NOMO-1 treated with DMSO at 0.1 percent for 48 hours (cell line): ENCODE measurements around the gene ZNF414.

Experiments
- DNase-seq: peaks from one replicate; lab custom pipeline; 2025; ENCODE audit not compliant: unreplicated experiment; lab: John Stamatoyannopoulos, UW

Gene ZNF414

DNA sequence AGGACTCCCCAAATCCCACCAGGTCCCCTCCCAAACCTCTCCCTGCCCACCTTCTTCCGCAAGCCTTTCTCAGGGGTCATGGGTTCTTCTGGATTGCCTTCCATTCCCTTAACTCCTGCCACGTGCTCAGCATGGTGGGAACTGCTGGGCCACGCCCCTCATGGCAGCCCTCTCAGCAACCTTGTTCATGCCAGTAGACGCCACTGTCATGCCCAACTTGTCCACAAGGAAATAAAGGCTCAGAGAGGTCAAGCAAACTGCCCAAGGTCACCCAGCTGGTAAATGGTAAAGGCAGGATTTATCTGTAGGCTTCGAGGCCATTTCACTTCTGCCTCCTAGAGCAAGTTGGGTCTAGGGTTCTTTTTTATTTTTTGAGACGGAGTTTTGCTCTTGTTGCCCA is 22.4 kb downstream of the ZNF414 start:
- DNase-seq = no peak

DNA sequence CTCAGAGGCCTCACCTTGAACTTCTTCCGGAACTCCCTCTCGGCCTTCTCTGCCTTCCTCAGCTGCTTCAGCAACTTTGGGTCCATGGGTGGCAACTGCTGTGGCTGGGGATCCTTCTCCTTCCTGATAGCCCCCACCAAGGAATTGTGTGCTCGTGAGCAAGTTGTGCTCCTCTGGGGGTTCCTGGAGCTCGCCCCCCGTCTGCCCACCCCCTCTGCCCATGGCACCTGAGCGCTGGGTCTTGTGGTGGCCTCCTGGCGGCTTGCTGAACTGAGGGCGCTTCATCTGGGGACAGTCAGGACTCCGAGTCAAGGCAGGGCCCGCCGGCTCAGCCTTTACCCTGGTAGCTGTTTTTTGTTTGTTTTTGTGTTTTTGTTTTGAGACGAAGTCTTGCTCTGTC is 23.1 kb downstream of the ZNF414 start:
- DNase-seq = no peak

DNA sequence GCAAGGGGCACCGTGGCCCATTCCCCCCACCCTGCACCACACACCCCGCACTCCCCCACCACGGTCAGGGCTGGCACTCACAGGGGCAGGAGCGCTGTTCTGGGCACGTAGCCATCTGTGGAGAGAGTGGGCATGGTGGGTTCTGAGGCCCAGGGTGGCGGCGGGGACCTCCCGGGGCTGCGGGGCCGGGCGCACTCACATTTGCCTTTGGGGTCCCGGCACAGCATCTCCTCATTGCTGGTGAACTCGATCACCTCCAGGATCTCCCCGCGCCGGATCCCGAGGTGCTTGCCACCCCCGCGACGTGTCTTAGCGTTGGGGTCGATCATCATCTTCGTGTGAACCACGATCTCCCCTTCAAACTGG is 23.6 kb downstream of the ZNF414 start:
- DNase-seq = no peak

DNA sequence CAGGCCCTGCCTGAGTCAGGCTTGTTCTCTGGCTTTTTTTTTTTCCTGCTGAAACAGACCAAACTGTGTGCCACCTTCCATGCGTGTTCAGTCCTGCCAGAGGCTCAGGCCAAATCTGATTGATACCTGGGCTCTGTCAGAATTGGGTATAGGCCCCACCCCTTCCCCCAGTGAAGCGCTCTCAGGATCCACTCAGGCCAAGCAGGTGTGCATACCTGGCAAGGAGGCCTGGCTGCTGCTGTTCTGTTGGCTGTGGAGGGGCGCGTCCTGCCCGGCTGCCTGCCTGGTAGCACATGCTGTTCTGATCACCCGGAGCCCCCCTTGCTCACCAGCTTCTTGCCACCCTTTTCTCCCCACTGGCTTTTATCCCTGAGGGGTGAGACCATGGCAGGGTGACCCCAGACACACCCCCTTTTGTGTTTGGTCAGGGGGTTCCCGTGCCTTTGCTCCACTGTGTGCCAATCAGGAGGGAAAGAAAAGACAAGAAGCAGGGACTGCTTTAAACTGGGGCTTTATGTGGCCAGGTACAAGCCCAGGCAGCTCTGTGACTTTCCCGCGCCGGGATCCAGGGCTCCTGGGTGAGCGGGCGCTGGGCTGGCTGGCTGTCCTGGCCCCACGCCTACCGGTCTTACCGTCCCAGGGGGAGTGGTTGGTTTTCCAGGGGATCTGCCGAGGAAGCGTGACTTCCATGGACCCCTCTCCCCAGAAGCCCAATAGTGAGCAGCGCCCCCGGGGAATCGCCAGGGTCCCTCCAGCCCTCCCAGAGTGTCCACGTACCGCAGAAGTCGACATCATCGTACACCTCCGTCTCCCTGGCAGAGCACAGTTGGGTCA is 24.2 kb downstream of the ZNF414 start:
- no peak for DNase-seq

DNA sequence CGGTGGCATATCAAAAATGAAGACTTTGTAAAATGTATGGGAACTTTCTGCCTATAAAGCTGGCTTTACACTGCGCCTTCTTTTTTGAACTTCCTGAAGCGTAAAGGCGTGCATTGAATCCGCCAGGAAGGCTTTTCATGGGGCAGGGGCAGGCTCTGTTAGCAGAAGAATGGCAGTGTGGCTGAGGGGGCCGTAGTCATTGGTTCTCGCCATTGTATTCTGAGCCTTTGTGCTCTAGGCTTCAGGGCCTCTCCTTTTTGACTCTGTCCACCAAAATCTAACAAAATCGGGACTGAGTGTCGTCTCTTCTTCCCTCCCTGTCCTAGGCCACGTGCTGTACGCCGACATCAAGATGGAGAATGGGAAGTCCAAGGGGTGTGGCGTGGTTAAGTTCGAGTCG is 25.6 kb downstream of the ZNF414 start:
- no peak for DNase-seq

DNA sequence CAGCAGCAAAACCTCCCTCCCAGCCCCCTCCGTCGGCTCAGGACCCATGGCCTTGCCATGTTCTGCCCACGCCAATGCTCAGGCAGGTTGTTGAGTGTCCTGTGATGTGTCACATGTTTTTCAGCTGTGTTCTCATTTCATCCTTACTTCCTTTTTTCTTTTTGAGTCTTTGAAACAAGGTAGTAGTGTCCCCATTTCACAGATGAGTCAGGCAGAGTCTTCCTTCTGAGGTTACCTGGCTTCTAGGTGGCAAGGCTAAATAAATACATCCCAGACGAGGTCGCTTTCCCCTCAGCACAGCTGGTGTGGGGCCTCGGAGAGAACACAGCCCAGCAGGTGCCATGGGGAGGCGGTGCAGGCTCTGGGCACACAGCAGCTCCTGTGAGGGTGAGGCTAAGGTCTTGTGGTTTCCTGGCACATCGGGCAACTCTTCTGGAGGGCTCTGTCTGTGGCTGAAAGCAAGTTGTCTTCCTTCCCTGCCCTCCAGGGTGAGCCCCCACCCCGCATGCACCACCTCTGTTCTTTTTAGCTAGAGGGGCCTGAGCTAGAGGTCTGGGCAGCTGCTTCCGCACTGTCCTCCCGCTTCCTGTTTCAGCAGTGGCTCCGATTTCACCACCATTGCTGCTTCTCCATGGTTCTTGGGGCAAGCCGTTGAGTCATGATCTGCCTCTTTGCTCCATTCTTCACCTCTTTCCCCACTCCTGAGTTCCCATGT is 26.7 kb downstream of the ZNF414 start:
- peak; percentile 97 for DNase-seq

DNA sequence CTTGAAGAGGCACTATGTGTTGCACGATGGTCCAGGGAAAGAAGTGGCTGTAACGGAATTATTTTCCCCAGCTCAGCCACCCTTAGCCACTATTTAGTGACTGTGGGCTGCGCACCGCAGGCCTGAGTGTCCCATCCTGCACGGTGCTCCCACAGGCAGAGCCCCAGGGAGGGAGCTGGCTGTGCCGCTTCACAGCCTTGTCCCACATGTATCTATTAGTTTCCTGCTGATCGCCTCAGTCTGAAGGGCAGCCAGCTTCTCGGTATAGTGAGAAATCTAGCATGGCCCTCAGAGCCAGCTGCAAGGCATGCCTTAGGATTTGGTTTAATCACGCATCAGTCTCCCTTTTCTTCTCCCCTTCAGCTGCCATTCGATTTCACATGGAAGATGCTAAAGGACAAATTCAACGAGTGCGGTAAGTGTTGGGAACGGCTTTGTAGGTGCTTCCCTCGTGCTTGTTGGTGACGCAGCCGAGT is 27.3 kb downstream of the ZNF414 start:
- DNase-seq = no peak

DNA sequence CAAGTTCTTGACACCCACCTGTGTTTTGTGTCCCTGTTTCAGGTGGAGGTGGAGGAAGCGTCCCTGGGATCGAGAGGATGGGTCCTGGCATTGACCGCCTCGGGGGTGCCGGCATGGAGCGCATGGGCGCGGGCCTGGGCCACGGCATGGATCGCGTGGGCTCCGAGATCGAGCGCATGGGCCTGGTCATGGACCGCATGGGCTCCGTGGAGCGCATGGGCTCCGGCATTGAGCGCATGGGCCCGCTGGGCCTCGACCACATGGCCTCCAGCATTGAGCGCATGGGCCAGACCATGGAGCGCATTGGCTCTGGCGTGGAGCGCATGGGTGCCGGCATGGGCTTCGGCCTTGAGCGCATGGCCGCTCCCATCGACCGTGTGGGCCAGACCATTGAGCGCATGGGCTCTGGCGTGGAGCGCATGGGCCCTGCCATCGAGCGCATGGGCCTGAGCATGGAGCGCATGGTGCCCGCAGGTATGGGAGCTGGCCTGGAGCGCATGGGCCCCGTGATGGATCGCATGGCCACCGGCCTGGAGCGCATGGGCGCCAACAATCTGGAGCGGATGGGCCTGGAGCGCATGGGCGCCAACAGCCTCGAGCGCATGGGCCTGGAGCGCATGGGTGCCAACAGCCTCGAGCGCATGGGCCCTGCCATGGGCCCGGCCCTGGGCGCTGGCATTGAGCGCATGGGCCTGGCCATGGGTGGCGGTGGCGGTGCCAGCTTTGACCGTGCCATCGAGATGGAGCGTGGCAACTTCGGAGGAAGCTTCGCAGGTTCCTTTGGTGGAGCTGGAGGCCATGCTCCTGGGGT is 28.2 kb downstream of the ZNF414 start:
- DNase-seq = no peak

DNA sequence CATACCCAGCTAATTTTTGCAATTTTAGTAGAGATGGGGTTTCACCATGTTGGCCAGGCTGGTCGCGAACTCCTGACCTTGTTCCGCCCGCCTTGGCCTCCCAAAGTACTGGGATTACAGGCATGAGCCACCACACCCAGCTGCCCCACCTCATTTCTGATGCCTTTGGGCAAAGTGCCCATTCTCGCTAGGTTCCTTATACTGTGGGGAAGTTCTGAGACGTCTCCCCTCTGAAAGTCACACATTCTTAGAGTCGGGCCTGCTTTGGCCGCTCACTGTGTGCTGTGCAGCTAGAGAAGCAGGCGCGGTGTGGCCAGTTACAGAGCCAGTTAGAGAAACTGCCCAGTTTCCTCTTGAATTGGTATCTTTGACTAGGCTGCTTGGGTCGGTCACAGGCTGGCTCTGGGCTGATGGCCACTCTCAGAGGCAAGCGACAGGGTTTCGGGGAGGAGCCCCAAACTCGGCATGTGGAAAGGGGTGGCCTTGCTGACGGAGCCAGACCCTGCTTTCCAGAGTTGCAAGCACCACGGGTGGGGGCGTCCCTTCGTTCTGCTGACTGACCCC is 29.6 kb downstream of the ZNF414 start:
- no peak for DNase-seq

DNA sequence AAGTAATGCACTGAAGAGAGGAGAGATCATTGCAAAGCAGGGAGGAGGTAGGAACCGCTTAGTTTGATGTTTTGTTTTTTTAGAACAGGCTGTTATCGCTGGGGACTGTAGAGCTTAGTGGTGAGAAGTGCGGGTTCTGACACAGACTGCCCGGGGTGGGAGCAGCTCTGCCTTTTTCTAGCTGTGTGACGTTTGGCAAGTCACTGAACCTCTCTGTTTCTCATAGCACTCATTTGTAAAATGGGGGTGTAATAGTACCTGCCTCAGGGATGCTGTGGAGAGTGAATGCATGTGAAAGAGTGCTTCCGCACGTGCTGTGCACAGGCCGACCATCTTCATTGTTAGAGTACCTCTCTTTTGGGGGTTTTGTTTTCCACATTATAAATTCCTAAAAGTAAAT is 30.8 kb downstream of the ZNF414 start:
- no peak for DNase-seq

DNA sequence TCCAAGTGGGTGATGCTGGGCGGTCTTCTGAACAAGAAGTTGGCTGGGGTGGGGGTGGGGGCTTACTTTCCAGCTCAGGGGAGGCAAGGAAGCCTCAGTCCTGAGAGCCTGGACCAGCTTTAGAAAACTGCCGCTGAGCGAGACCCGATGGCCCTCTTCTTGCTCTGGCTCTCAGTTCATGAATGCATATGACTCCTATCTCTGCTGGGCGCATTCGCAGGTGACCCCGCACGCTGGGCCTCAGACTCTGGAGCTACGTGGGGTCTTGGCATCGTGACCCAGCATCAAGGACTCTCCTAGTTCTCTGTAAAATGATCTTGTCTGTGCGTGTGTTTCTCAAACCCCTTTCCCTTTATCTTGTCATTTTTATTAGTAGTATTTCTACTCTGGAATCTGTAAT is 31.3 kb downstream of the ZNF414 start:
- no peak for DNase-seq

DNA sequence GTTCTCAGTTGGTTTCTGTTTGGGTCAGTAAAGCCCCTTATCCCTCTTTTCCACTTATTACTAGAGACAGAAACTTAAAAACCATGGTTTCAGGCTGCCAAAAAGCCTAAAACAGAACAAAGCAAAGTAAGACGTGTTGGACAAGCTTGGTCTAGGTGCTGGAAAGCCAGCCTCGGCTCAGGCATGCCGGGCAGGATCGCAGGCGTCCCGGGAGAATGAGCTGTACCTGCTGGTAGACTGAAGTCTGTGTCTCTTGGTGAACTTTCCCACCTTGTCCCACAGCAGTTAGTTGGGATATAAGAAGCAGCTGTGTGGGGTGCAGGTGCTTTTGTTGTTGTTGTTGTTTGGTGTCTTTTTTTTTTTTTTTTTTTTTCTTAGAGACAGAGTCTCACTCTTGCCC is 32.4 kb downstream of the ZNF414 start:
- no peak for DNase-seq

DNA sequence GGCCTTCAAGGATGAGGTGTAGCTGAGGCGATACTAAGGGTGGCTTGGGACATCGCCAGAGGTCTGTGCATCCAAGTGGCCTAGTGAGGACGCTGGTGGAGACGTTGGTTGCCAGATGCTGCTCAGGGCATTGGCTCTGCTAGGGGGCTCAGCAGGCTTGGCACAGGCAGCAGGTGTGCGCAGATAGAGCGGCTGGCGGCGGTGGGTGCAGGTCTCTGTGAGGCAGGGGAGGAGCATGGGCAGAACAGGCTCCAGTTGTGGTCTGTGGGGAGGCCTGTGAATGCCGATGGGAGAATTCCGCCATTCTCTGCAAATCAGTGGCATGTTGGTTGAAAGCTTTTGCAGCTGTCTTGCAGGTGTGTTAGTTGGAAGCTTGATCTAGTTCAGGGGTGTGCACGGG is 32.8 kb downstream of the ZNF414 start:
- no peak for DNase-seq

DNA sequence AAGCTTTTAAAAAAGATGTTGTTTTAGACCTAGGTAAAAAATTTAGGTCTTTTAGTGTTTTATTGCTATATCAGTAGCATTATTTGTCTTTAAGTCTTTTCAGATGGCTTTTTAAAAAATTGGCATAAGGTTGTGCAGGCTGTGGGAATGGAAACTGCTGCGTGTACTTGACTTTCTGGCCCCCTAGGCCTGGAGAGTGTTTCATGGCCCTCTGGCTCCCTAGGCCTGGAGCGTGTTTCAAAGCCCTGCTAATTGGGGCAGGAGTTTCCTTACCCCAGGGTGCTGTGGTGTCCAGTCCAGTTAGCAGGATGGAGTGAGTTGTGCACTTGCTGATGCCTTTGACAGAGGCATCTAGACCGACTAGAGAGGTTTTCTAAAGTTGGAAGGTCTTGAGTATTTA is 35.4 kb downstream of the ZNF414 start:
- DNase-seq = no peak

DNA sequence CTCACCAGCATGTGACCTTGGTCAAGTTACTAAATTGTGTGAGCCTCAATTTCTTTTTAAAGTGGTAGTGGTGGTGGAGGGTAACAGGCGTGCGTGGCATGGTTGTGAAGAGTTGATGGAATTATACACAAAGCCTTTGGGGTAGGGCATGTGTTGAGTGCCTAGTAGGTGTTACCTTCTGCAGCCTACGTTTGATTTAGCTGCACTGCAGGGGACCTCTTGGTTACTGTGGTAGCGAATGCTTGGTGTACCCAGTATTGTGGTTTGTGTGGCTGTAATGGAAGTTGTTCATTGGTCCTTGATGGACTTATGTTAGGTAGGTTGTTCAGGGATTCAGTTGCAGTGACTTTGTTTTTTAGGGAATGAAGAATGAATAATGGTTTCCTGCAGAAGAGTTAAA is 36.1 kb downstream of the ZNF414 start:
- DNase-seq = no peak

DNA sequence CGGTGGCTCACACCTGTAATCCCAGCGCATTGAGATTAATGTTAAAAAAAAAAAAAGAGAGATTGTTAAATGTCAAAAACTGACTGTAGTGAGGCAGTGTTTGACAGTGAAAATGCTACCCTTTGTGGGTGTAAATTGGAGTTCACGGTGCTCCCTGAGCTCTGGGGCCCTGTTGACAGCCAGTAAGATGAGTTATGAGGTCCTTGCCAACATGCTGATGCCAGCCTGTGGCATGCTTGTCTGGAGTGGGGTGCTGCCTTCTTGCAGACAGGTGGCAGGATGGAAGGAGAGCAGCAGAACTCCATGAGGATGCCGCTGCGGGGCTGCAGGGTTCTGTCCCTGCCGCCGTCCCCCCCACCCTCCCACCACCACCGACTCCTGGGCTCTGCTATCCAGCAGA is 37.4 kb downstream of the ZNF414 start:
- DNase-seq = no peak

DNA sequence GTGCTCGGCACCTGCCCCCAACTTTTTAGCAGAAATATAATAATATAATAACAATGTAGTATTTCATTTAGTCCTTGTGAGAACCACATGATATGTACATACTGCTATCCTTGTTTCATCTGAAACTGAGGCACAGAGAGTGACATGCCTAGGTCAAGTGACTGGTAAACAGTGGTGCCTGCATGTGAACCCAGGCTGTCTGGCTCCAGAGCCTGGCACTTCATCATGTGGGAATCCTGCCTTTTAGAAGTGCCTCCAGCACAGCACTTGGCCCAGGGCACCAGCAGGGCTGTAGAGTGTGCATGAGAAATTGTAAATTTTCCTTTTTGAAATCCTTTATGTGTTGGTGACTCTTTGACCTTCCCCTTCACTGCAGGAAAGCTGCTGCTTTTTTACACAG is 39.0 kb downstream of the ZNF414 start:
- DNase-seq = no peak

DNA sequence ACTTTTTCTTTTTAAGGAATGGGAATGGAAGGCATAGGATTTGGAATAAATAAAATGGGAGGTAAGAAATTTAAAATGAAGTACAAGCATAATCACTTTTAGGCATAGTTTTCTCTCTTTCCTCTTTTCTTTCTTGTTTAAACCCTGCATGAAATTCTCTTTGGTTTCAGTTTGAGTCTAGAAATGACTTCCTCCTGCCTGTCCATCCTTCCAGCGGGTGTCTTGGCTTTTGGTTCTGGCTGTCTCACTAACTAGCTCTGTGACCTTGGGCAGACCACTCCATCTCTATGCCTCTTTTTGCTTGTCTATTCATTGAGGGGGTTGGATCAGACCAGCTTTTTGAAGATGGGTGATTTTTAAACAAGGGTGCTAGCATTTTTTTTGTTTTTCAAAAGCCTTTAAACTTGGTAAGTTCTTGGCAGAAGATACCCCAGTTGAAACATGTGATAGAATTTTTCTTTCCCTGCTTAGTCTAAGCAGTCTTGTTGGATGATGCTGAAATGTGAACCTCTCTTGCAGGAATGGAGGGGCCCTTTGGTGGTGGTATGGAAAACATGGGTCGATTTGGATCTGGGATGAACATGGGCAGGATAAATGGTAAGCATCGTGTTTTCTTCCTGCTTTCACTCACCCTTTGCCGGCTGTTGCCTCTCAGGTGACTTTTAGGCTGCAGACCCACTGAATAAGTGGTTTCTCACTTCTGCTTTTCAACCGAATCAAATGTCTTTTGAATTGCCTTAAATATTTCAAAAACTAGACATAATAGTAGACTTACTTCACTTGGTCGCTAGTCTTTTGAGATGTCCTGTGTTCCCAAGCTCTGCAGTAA is 40.1 kb downstream of the ZNF414 start:
- peak; percentile 80 for DNase-seq

DNA sequence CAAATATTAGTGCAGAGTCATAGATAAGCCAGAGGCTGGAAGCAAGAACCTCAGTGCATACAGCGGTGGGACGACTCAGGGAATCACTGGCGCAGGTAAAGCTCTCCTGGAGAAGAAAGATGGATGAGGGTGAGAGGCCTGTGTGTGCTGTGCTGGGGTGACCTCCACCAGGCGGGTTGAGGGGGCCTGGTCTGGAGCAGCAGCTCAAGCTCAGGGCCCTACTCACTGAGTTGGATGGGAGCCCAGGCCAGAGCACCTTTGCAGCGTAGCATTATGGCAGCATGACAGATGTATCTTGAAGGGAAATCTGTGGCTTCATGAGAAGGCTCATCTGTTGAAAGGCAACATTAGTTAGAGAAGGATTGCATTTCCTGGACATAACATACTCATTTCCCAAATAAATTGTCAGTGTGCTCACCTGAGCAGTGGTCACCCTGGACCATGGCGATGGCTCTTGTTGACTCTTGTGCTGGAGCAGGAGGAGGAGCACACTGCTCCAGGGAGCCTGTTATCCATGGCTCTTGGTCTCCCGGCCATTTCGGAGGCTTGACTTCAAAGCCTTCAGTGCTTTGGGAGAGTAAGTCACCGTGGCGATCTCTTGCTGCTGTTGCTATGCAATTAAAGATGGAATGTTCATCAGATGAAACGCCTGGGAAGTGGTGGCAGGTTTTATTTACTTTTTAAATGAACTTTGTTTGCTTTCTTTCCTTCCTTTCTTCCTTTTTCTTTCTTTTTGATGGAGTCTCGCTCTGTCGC is 44.2 kb downstream of the ZNF414 start:
- DNase-seq = no peak
